ENCODE measurements around the gene GRM4.

Gene GRM4

GRCh38 chr6:34025861-34026260 lies 120.0 kb downstream of the GRM4 start:
- H3K9ac ChIP-seq (ENCODE audit: low read length): no peak overlapping the region
- no peak overlapping the region for H2AK5ac ChIP-seq (ENCODE audit: low read length, severe bottlenecking)
- no peak overlapping the region for H2BK120ac ChIP-seq (ENCODE audit: low read depth, low read length)
- H2BK12ac ChIP-seq (ENCODE audit: low read length in 2 of 2): no peak overlapping the region
- no peak for DNase-seq
- H3K36me3 ChIP-seq (ENCODE audit: control insufficient read depth in 1 of 2, insufficient read depth in 2 of 2, low read depth in 1 of 2, low read length in 2 of 2): no peaks in the 10 kb centered on the region
- no peak overlapping the region for H3K27ac ChIP-seq (ENCODE audit: low read length, poor library complexity, severe bottlenecking)
- H3K4me3 ChIP-seq (ENCODE audit: insufficient read depth in 1 of 2, low read depth in 1 of 2, low read length in 2 of 2): no peak overlapping the region
- peaks cover 5% of the 10 kb centered on the region for H3K4me1 ChIP-seq (ENCODE audit: control insufficient read depth, insufficient read depth, low read depth, low read length)
- no peak overlapping the region for H4K8ac ChIP-seq (ENCODE audit: low read length)
- no peak overlapping the region for H3K23ac ChIP-seq (ENCODE audit: low read length in 2 of 2)
- WGBS: 44% methylated on average over 4 of the region's 8 CpGs
- no peaks in the 10 kb centered on the region for H3K79me1 ChIP-seq (replicated peaks; ENCODE audit: low read length, poor library complexity, severe bottlenecking)
- H3K27me3 ChIP-seq (ENCODE audit: control insufficient read depth in 1 of 2, insufficient read depth in 1 of 2, low read length in 2 of 2): peaks cover 41 to 82% of the 10 kb centered on the region in 2 experiments
- H3K4ac ChIP-seq (ENCODE audit: low read depth in 1 of 2, low read length in 2 of 2): no peak overlapping the region
- no peak overlapping the region for H2AFZ ChIP-seq (ENCODE audit: low read depth, low read length)
- no peak overlapping the region for H3K18ac ChIP-seq (ENCODE audit: low read depth in 1 of 2, low read length in 2 of 2)
- no peak overlapping the region for H2BK15ac ChIP-seq (ENCODE audit: low read depth, poor library complexity, severe bottlenecking)
- no peak overlapping the region for H2BK5ac ChIP-seq (ENCODE audit: low read depth, low read length, poor library complexity, severe bottlenecking)
- H3K9me3 ChIP-seq (ENCODE audit: control insufficient read depth, low read length): peaks cover 4% of the 10 kb centered on the region
- no peak overlapping the region for H3K14ac ChIP-seq (ENCODE audit: low read length in 2 of 2)
- H3K4me2 ChIP-seq (ENCODE audit: low read length, poor library complexity, severe bottlenecking): no peak overlapping the region
- no peak overlapping the region for H4K91ac ChIP-seq (ENCODE audit: low read length)

- no peak overlapping the region for H3K4me2 ChIP-seq (ENCODE audit: low read length, poor library complexity, severe bottlenecking)
- H2BK15ac ChIP-seq (ENCODE audit: low read depth, poor library complexity, severe bottlenecking): no peak overlapping the region
- no peak overlapping the region for H3K4ac ChIP-seq (ENCODE audit: low read depth in 1 of 2, low read length in 2 of 2)
- H3K9ac ChIP-seq (ENCODE audit: low read length): no peak overlapping the region
- no peak overlapping the region for H4K91ac ChIP-seq (ENCODE audit: low read length)
- H3K36me3 ChIP-seq (ENCODE audit: control insufficient read depth in 1 of 2, insufficient read depth in 2 of 2, low read depth in 1 of 2, low read length in 2 of 2): no peaks in the 10 kb centered on the region
- no peak overlapping the region for H3K4me3 ChIP-seq (ENCODE audit: insufficient read depth in 1 of 2, low read depth in 1 of 2, low read length in 2 of 2)
- no peak for DNase-seq
- no peak overlapping the region for H2AK5ac ChIP-seq (ENCODE audit: low read length, severe bottlenecking)
- no peak overlapping the region for H2AFZ ChIP-seq (ENCODE audit: low read depth, low read length)
- H3K4me1 ChIP-seq (ENCODE audit: control insufficient read depth, insufficient read depth, low read depth, low read length): peaks cover 5% of the 10 kb centered on the region
- peaks cover 4% of the 10 kb centered on the region for H3K9me3 ChIP-seq (ENCODE audit: control insufficient read depth, low read length)
- no peak overlapping the region for H3K23ac ChIP-seq (ENCODE audit: low read length in 2 of 2)
- H3K18ac ChIP-seq (ENCODE audit: low read depth in 1 of 2, low read length in 2 of 2): no peak overlapping the region
- H3K27me3 ChIP-seq (ENCODE audit: control insufficient read depth in 1 of 2, insufficient read depth in 1 of 2, low read length in 2 of 2): peaks cover 44 to 79% of the 10 kb centered on the region in 2 experiments
- no peak overlapping the region for H3K14ac ChIP-seq (ENCODE audit: low read length in 2 of 2)
- H3K27ac ChIP-seq (ENCODE audit: low read length, poor library complexity, severe bottlenecking): no peak overlapping the region
- no peak overlapping the region for H2BK120ac ChIP-seq (ENCODE audit: low read depth, low read length)
- H2BK5ac ChIP-seq (ENCODE audit: low read depth, low read length, poor library complexity, severe bottlenecking): no peak overlapping the region
- H2BK12ac ChIP-seq (ENCODE audit: low read length in 2 of 2): no peak overlapping the region
- H4K8ac ChIP-seq (ENCODE audit: low read length): no peak overlapping the region
- 66% methylated on average over 8 of the region's 8 CpGs for WGBS
- no peaks in the 10 kb centered on the region for H3K79me1 ChIP-seq (replicated peaks; ENCODE audit: low read length, poor library complexity, severe bottlenecking)
Observed at GRCh38 chr6:34025112-34025807, 120.6 kb downstream of the GRM4 start.

- Histone ChIP-seq H3K18ac (ENCODE audit: low read depth in 1 of 2, low read length in 2 of 2) (no peak overlapping the region), H3K14ac (ENCODE audit: low read length in 2 of 2) (no peak overlapping the region), H3K27ac (ENCODE audit: low read length, poor library complexity, severe bottlenecking) (no peak overlapping the region), H2BK15ac (ENCODE audit: low read depth, poor library complexity, severe bottlenecking) (peak overlapping the region; percentile 12), H2BK120ac (ENCODE audit: low read depth, low read length) (no peak overlapping the region), H3K4me2 (ENCODE audit: low read length, poor library complexity, severe bottlenecking) (no peak overlapping the region), H4K8ac (ENCODE audit: low read length) (no peak overlapping the region), H3K36me3 (ENCODE audit: control insufficient read depth in 1 of 2, insufficient read depth in 2 of 2, low read depth in 1 of 2, low read length in 2 of 2) (no peaks in the 10 kb centered on the region), H2BK12ac (ENCODE audit: low read length in 2 of 2) (no peak overlapping the region), H2AK5ac (ENCODE audit: low read length, severe bottlenecking) (no peak overlapping the region), H3K4me3 (ENCODE audit: insufficient read depth in 1 of 2, low read depth in 1 of 2, low read length in 2 of 2) (no peak overlapping the region), H3K9ac (ENCODE audit: low read length) (no peak overlapping the region), H3K4ac (ENCODE audit: low read depth in 1 of 2, low read length in 2 of 2) (no peak overlapping the region), H3K27me3 (ENCODE audit: control insufficient read depth in 1 of 2, insufficient read depth in 1 of 2, low read length in 2 of 2) (peaks cover 44 to 87% of the 10 kb centered on the region in 2 experiments), H3K4me1 (ENCODE audit: control insufficient read depth, insufficient read depth, low read depth, low read length) (peaks cover 5% of the 10 kb centered on the region), H2BK5ac (ENCODE audit: low read depth, low read length, poor library complexity, severe bottlenecking) (no peak overlapping the region), H3K79me1 (replicated peaks; ENCODE audit: low read length, poor library complexity, severe bottlenecking) (no peaks in the 10 kb centered on the region), H2AFZ (ENCODE audit: low read depth, low read length) (no peak overlapping the region), H3K9me3 (ENCODE audit: control insufficient read depth, low read length) (peaks cover 4% of the 10 kb centered on the region), H4K91ac (ENCODE audit: low read length) (no peak overlapping the region), H3K23ac (ENCODE audit: low read length in 2 of 2) (no peak overlapping the region)
- no peak for DNase-seq
- WGBS: 88% methylated on average over 9 of the region's 9 CpGs
Observed at GRCh38 chr6:34022873-34023255, 123.0 kb downstream of the GRM4 start.

DNA sequence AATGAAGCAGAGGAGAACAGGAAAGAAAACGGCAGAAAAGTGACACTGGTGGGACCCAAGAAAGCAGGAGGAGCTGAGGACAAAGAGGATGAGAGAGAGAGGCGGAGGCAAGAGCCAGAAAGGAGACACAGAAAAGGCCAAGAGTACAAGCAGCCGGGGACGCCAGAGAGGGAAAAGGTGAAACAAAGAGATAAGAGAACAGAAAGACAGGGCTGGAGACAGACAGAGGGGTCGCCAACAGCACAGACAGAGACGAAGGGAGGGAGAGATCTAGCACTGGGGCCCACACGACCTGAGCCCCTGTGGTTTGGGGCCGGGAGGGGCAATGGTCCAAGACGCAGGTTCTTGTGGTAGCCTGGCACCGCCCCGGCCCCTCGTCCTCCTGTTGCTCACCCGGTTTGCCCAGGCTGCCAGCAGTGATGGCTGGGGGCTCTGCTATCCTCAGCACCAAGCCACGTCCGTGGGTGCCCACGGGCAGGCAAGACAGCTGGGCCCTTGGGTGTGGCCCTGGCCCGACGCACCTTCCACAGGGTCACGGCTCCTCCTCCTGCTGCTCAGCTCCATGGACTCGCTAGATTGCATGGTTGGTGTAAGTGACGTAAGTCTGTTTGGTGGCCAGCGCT lies 123.5 kb downstream of the GRM4 start:
- Histone ChIP-seq H3K27ac (ENCODE audit: low read length, poor library complexity, severe bottlenecking) (no peak overlapping the region), H3K14ac (ENCODE audit: low read length in 2 of 2) (no peak overlapping the region), H3K79me1 (replicated peaks; ENCODE audit: low read length, poor library complexity, severe bottlenecking) (no peaks in the 10 kb centered on the region), H3K4me2 (ENCODE audit: low read length, poor library complexity, severe bottlenecking) (no peak overlapping the region), H3K9me3 (ENCODE audit: control insufficient read depth, low read length) (peaks cover 4% of the 10 kb centered on the region), H3K9ac (ENCODE audit: low read length) (no peak overlapping the region), H3K36me3 (ENCODE audit: control insufficient read depth in 1 of 2, insufficient read depth in 2 of 2, low read depth in 1 of 2, low read length in 2 of 2) (no peaks in the 10 kb centered on the region), H4K8ac (ENCODE audit: low read length) (no peak overlapping the region), H3K23ac (ENCODE audit: low read length in 2 of 2) (no peak overlapping the region), H3K4me3 (ENCODE audit: insufficient read depth in 1 of 2, low read depth in 1 of 2, low read length in 2 of 2) (no peak overlapping the region), H2BK5ac (ENCODE audit: low read depth, low read length, poor library complexity, severe bottlenecking) (no peak overlapping the region), H3K18ac (ENCODE audit: low read depth in 1 of 2, low read length in 2 of 2) (no peak overlapping the region), H2AFZ (ENCODE audit: low read depth, low read length) (no peak overlapping the region), H2BK15ac (ENCODE audit: low read depth, poor library complexity, severe bottlenecking) (no peak overlapping the region), H3K27me3 (ENCODE audit: control insufficient read depth in 1 of 2, insufficient read depth in 1 of 2, low read length in 2 of 2) (peaks cover 44 to 88% of the 10 kb centered on the region in 2 experiments), H2BK120ac (ENCODE audit: low read depth, low read length) (no peak overlapping the region), H4K91ac (ENCODE audit: low read length) (no peak overlapping the region), H2BK12ac (ENCODE audit: low read length in 2 of 2) (no peak overlapping the region), H3K4ac (ENCODE audit: low read depth in 1 of 2, low read length in 2 of 2) (no peak overlapping the region), H2AK5ac (ENCODE audit: low read length, severe bottlenecking) (no peak overlapping the region), H3K4me1 (ENCODE audit: control insufficient read depth, insufficient read depth, low read depth, low read length) (peaks cover 3% of the 10 kb centered on the region)
- WGBS: 86% methylated on average over 22 of the region's 22 CpGs
- no peak for DNase-seq

All from mesenchymal stem cell (in vitro differentiated cells and primary cell).